Measurements from ENCODE around the gene THSD7A. TPM values are rescaled to one million over a fixed set of nuclear protein-coding genes. Genes with fewer than 3 reads are reported as not detected.

The THSD7A gene
- total and polyA plus RNA-seq, 2 of the 4 experiments (the other 2 are of a cell fraction): 0.02 to 0.18 TPM

- no peak overlapping the region for H2BK5ac ChIP-seq (ENCODE audit: low read depth, low read length, poor library complexity, severe bottlenecking)
- H3K4me1 ChIP-seq (ENCODE audit: control insufficient read depth, insufficient read depth, low read length): no peaks in the 10 kb centered on the region
- no peak overlapping the region for H2AK9ac ChIP-seq (replicated peaks; ENCODE audit: low read depth, low read length, poor library complexity)
- H4K20me1 ChIP-seq (ENCODE audit: insufficient read depth, low read length): no peaks in the 10 kb centered on the region
- no peak overlapping the region for H4K5ac ChIP-seq (ENCODE audit: low read depth, low read length)
- H2AK5ac ChIP-seq (ENCODE audit: low read depth, low read length): no peak overlapping the region
- in situ Hi-C loops (cut with MboI; ENCODE audit: low sequenced_read_pairs) (no loop called here), dilution Hi-C loops (cut with HindIII; ENCODE audit: low sequenced_read_pairs, unreplicated experiment) (no loop called here), intact Hi-C loops (cut with micrococcal nuclease) (no loop called here)
- no peak overlapping the region for H3K4ac ChIP-seq (ENCODE audit: low read depth, low read length)
- no peak overlapping the region for H2BK120ac ChIP-seq (ENCODE audit: low read depth, low read length)
- ChIA-PET POLR2A (ENCODE audit: unreplicated experiment) (no interaction called here), CTCF (no interaction called here)
- H3K27ac ChIP-seq (ENCODE audit: insufficient read depth, low read length): no peak overlapping the region
- no peak overlapping the region for H2BK20ac ChIP-seq (ENCODE audit: low read depth, low read length)
- H3K56ac ChIP-seq (ENCODE audit: extremely low read depth, insufficient read depth, low read length): no peak overlapping the region
- TF ChIP-seq MAFK (IDR thresholded peaks at IDR 0.05; ENCODE audit: low read depth, low read length) (peak; percentile 18; the same call in 1 of the 2 replicates), CEBPB (IDR thresholded peaks at IDR 0.05; ENCODE audit: low read depth, low read length) (peak; percentile 28; the same call in 1 of the 2 replicates), RAD21 (IDR thresholded peaks at IDR 0.05; ENCODE audit: low read length) (no peak), MAZ (IDR thresholded peaks at IDR 0.05; ENCODE audit: borderline replicate concordance, low read depth, low read length) (no peak), SMC3 (IDR thresholded peaks at IDR 0.05; ENCODE audit: low read depth, low read length) (no peak), RCOR1 (IDR thresholded peaks at IDR 0.05; ENCODE audit: insufficient replicate concordance, low read length) (no peak), CHD1 (IDR thresholded peaks at IDR 0.05; ENCODE audit: low read depth, low read length) (no peak), POLR2A (IDR thresholded peaks at IDR 0.05; ENCODE audit: low read depth, low read length) (no peak), ELK1 (IDR thresholded peaks at IDR 0.05; ENCODE audit: borderline replicate concordance, low read depth, low read length) (no peak), MXI1 (IDR thresholded peaks at IDR 0.05; ENCODE audit: borderline replicate concordance, low read depth, low read length) (no peak), BHLHE40 (IDR thresholded peaks at IDR 0.05; ENCODE audit: low read depth, low read length) (no peak), NFE2L2 (IDR thresholded peaks at IDR 0.05; ENCODE audit: low read depth, low read length) (no peak)
- TF ChIP-seq, protein P1, sequence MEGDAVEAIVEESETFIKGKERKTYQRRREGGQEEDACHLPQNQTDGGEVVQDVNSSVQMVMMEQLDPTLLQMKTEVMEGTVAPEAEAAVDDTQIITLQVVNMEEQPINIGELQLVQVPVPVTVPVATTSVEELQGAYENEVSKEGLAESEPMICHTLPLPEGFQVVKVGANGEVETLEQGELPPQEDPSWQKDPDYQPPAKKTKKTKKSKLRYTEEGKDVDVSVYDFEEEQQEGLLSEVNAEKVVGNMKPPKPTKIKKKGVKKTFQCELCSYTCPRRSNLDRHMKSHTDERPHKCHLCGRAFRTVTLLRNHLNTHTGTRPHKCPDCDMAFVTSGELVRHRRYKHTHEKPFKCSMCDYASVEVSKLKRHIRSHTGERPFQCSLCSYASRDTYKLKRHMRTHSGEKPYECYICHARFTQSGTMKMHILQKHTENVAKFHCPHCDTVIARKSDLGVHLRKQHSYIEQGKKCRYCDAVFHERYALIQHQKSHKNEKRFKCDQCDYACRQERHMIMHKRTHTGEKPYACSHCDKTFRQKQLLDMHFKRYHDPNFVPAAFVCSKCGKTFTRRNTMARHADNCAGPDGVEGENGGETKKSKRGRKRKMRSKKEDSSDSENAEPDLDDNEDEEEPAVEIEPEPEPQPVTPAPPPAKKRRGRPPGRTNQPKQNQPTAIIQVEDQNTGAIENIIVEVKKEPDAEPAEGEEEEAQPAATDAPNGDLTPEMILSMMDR (conservative IDR thresholded peaks at IDR 0.05; ENCODE audit: low read depth, low read length): no peak
- H3K79me1 ChIP-seq (ENCODE audit: low read depth in 1 of 2, low read length in 2 of 2): no peaks in the 10 kb centered on the region
- H2AFZ ChIP-seq (replicated peaks; ENCODE audit: low read length, poor library complexity): no peak overlapping the region
- no peaks in the 10 kb centered on the region for H3K36me3 ChIP-seq (ENCODE audit: control insufficient read depth, insufficient read depth, low read length)
- no peaks in the 10 kb centered on the region; the same call in 1 of the 2 replicates for H3K9me3 ChIP-seq (ENCODE audit: control insufficient read depth, insufficient read depth, low read length)
- ATAC-seq (ENCODE audit: low read depth): no peak
- no peak overlapping the region for H4K8ac ChIP-seq (ENCODE audit: low read depth in 2 of 2, low read length in 2 of 2)
- H3K18ac ChIP-seq (ENCODE audit: low read depth, low read length): no peak overlapping the region
- no peak for DNase-seq
- no peak overlapping the region for H3K4me2 ChIP-seq (ENCODE audit: low read depth, low read length)
- no peaks in the 10 kb centered on the region for H3K9me1 ChIP-seq (ENCODE audit: insufficient read depth, low read length)
- H3K14ac ChIP-seq (replicated peaks; ENCODE audit: low read depth, low read length): no peak overlapping the region
- BruUV-seq (replicated peaks): no TSS peak
- H4K91ac ChIP-seq (ENCODE audit: insufficient read depth, low read depth, low read length): no peak overlapping the region
- no peak overlapping the region for H3K9ac ChIP-seq (ENCODE audit: low read depth, low read length)
- WGBS, 2 experiments (ENCODE audit: extremely low coverage in 2 of 2, insufficient read length in 1 of 2): no CpG with 5 or more reads among the region's 2 CpGs
- H3K27me3 ChIP-seq (ENCODE audit: control insufficient read depth, insufficient read depth, low read length): no peaks in the 10 kb centered on the region
- H2BK15ac ChIP-seq (ENCODE audit: low read depth, low read length): no peak overlapping the region
- no peak overlapping the region for H3K23ac ChIP-seq (ENCODE audit: low read depth, low read length)
- no peak overlapping the region for H3K4me3 ChIP-seq (ENCODE audit: insufficient read depth, low read depth, low read length)
Observed at GRCh38 chr7:11775401-11775800, 56.6 kb downstream of the THSD7A start.

Data from IMR-90 (cell line).